22Rv1 (cell line): ENCODE data around the gene PPP1R26.
A peak's percentile ranks its signal among the peaks of the same experiment; 100 is the strongest.

Experiments
- H3K27ac ChIP-seq: fragments of 450-650 bp; 2 replicates; pipeline ENCODE4 v1.5.1; 2017
- ZFX ChIP-seq: fragments of 450-650 bp; IDR thresholded peaks from 2 replicates; pipeline ENCODE4 v1.6.1; 2017; ENCODE audit warnings: antibody characterized with exemption, borderline replicate concordance
- TF ChIP-seq, protein P1 (sequence below): fragments of 450-650 bp; IDR thresholded peaks from 2 replicates; pipeline ENCODE4 v1.5.1; 2017; ENCODE audit warnings: mild to moderate bottlenecking

Gene PPP1R26

DNA sequence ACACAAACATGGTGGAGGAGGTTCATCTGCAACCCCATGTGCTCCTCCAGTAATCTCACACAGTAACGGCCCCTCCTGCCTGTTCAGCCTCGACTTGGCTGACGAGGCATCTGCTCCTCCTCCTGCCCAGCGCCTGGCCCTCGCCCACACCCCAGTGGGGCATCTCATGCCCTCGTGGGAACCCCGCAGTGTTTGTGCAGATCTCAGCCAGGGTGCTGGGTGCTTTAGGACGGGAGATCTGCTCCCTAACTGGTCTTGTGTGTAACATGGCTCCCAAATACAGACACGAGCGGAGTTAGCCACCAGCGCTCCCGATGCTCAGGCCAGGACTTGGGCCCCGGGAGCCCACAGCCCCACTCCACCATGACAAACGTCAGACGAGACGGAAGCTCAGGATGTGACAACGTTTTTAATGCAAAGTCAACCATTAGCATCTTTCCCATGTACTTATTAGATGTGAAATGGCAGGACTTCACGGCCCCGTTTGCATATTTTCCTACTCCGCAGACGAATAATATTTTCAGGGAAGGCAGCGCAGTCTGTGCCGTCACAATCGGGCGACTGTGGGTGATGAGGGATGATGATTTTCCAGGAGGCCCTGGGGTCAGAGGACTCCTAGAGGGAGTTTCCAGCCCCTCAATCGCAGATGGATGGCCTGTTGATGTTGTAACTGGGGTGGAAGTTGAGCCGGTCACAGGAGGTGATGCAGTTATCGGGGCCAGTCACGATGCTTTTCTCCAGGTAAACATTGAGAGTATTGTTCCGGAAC, 15.4 kb downstream of the PPP1R26 start:
- TF ChIP-seq, protein P1, sequence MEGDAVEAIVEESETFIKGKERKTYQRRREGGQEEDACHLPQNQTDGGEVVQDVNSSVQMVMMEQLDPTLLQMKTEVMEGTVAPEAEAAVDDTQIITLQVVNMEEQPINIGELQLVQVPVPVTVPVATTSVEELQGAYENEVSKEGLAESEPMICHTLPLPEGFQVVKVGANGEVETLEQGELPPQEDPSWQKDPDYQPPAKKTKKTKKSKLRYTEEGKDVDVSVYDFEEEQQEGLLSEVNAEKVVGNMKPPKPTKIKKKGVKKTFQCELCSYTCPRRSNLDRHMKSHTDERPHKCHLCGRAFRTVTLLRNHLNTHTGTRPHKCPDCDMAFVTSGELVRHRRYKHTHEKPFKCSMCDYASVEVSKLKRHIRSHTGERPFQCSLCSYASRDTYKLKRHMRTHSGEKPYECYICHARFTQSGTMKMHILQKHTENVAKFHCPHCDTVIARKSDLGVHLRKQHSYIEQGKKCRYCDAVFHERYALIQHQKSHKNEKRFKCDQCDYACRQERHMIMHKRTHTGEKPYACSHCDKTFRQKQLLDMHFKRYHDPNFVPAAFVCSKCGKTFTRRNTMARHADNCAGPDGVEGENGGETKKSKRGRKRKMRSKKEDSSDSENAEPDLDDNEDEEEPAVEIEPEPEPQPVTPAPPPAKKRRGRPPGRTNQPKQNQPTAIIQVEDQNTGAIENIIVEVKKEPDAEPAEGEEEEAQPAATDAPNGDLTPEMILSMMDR = no peak
- TF ChIP-seq ZFX = no peak
- H3K27ac ChIP-seq = no peak overlapping the region

DNA sequence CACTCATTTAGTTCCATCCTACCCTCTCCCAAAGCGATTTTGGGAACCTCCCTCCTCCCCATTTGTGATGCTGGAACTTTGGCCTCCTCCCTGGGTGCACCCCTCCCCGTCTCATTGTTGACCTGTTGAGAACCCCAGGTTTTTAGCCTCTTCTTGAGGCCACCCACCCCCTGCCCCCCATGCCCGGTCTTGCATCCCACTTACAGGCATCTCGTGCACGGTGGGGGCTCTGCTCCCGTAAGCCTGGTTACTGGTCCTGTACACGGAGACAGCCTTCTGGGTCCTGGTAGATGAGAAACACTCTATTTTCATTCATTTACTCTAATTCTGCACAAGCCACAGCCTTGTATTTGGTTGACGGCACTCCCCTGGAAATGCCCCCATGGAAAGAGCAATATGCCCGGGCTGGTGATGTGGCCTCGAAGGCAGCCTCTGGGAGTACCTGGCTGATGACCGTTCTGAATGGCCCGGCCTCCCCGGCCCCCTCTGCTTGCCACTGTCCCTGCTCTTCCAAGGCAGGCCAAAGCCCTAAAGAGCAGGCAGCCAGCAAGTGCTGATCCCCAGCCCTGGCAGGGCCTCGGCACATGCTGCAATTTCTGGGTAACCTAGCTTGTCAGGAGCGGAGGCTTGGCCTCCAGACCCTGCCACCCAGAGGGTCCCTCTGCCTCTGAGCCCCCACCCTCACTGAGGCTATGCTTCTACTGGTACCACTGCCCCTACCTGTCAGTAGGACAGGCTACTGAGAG, 19.0 kb downstream of the PPP1R26 start:
- no peak overlapping the region for H3K27ac ChIP-seq
- no peak for TF ChIP-seq ZFX
- TF ChIP-seq, protein P1 = no peak

DNA sequence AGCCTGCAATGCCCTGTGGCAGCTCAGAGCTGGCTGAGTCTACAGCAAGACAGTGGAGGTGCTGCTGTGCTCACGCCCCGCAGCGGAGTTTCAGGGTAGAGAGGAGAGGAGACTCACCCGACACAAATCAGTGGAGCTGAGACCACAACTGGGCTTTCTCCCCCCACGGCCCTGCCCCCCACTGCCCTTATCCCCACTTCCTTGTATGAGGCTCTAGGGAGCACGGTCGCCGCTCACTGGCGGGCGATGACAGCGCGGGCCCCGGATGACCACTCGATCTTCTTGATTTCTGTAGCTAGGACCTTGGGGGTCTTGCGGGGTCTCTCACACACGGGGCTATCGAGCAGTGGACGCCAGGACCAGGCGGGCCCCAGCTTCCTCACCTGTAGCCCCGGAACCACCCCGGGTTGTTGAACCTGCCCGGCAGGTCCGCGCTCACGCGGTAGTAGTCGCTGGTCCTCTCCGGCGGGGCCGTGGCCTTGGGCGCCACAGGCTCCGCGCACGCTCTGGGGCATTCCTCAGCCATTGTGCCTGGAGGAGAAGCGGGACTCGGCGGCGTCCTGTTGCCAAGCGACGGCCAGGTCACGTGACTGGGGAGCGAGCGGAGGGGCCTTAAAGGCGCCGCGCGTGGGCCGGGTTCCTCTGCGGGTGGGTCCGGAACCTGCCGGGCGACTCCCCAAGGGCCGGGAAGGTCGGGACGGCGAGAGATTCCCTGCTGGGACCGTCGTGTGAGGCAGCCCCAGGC, 19.9 kb downstream of the PPP1R26 start:
- TF ChIP-seq, protein P1 = no peak
- no peak for TF ChIP-seq ZFX
- H3K27ac ChIP-seq = peak overlapping the region; percentile 77

DNA sequence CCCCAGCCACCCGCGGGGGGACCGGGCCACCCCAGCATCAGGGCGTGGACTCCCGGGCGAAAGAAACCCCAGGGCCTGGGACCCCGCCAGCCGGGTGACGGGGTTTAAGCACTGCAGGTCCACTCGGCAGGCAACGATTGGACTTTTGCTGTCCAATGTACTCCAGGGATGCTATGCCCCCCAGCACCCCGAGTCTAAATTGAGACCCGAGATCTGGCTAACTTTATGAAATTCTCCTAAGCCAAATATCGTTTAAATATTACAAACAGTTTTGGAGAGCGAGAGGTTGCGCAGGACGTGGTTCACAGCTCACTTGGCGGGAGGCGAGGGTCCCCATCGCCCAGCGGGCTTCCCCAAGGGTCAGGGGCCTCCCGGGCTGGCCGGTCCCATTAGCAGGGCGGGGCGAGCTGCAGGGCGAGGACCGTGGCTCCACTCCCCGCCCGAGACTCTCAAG, 20.5 kb downstream of the PPP1R26 start:
- TF ChIP-seq ZFX = no peak
- TF ChIP-seq, protein P1 = no peak
- H3K27ac ChIP-seq = peak overlapping the region; percentile 77

DNA sequence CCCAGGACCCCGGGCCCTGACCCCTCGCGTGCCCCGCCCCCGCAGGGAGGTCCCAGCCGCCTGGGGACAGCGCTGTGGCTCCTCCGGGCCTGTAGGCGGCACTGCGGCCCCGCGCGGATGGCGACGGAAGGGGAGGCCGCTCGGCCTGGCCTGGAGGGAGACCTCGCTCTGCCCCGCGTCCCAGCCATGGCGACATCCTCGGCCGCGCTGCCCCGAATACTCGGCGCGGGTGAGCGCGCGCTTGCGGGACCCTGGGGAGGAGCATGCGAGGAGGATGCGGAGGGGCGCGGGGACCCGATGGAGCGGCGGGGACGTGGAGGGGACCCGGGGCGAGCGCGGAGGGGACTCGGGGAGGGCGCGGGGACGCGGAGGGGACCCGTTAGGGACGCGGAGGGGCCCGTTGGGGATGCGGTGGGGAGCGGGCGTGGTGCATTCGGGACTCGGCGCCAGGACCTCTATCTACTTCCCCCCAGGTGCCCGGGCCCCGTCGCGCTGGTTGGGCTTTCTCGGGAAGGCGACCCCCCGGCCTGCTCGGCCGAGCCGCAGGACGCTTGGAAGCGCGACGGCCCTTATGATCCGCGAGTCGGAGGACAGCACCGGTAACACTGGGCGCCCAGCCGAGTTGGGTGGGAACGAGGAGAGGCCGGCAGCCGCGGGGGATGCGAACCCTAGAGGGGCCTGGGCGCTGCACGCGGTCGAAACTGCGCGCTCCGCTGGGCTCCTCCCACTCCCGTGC, 21.1 kb downstream of the PPP1R26 start, which contains the start of gene MRPS2:
TSS of gene MRPS2 (plus strand) at position 158 of the 736 bp plus-strand sequence. CDS start at position 187, 29 bp downstream.
- TF ChIP-seq ZFX = no peak
- TF ChIP-seq, protein P1 = peak; percentile 97

DNA sequence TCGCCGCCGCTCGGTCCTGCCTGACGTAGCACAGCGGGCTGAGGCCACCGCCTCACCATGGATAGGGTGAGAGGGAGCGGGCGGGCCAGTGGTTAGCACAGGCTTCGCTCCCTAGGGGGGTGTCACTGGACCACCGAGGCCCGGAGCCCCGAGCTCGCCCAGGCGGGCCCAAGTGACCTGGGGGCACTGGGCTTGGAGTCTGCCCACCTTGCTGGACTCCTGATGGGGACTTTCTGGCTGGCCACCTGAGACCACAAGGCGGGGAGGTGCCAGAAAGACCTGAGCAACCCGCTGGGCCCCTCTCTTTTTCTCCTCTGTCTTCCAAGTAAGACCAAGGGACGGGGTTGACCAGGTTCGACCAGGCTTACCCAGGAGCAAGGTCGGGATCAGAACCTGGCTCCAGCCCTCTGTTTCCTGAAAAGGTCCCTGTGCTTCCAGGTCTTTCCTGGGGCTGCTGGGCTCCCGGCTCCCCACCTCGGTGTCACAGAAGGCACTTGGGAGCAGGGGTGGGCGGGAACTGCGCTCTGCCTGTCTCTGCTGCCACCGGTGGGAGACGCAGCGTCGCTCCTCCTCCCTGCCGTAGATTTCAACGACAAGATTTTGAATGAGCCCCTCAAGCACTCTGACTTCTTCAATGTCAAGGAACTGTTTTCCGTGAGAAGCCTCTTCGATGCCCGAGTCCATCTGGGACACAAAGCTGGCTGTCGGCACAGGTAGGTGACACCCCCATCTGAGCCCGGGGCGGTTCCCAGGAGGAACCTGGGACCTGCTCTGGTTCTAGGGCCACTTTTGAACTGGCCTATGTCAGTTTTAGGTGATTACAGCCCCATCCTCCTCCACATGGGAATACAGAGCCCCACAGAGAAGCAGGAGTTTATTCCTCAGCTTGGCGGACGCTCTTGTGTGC, 21.9 kb downstream of the PPP1R26 start:
- no peak for TF ChIP-seq ZFX
- TF ChIP-seq, protein P1 = no peak
- H3K27ac ChIP-seq = peak overlapping the region; percentile 77

More for the DNA sequence above, 21.1 kb downstream of the PPP1R26 start, which contains the start of gene MRPS2:
- H3K27ac ChIP-seq = peak within 1 kb of the TSS; percentile 77
